CD4-positive, alpha-beta T cell treated with Interleukin-6 for 4 hours (primary cell): ENCODE measurements around the gene TBC1D14.

Experiments used
- DNase-seq: peaks from one replicate; pipeline ENCODE4 v3.0.0-alpha.2; 2020; ENCODE audit warnings: mixed read lengths

The TBC1D14 gene

GRCh38 chr4:6932475-6932874, 22.8 kb downstream of the TBC1D14 start:
- no peak for DNase-seq

- DNase-seq, result no peak
These were observed 23.3 kb downstream of the TBC1D14 start for GRCh38 chr4:6932918-6933317.

GRCh38 chr4:6933691-6934430, 24.2 kb downstream of the TBC1D14 start:
- no peak for DNase-seq

- no peak for DNase-seq
These were observed 26.3 kb downstream of the TBC1D14 start for GRCh38 chr4:6935965-6936364.

- DNase-seq, result no peak
These were observed 27.6 kb downstream of the TBC1D14 start for GRCh38 chr4:6937201-6937600.

- no peak for DNase-seq
These were observed 28.1 kb downstream of the TBC1D14 start for GRCh38 chr4:6937754-6938153.

GRCh38 chr4:6938237-6938636, 28.6 kb downstream of the TBC1D14 start:
- DNase-seq, result no peak

GRCh38 chr4:6938647-6939271, 29.1 kb downstream of the TBC1D14 start:
- no peak for DNase-seq

- no peak for DNase-seq
These were observed 30.4 kb downstream of the TBC1D14 start for GRCh38 chr4:6939761-6940743.

- no peak for DNase-seq
These were observed 31.1 kb downstream of the TBC1D14 start for GRCh38 chr4:6940744-6941137.

GRCh38 chr4:6941796-6942195, 32.2 kb downstream of the TBC1D14 start:
- DNase-seq, result no peak

GRCh38 chr4:6942238-6942800, 32.7 kb downstream of the TBC1D14 start:
- peak; percentile 64 for DNase-seq

- DNase-seq, result no peak
These were observed 33.6 kb downstream of the TBC1D14 start for GRCh38 chr4:6943012-6943884.

GRCh38 chr4:6943885-6944225, 34.2 kb downstream of the TBC1D14 start:
- DNase-seq, result no peak

- no peak for DNase-seq
These were observed 34.9 kb downstream of the TBC1D14 start for GRCh38 chr4:6944301-6945051.

GRCh38 chr4:6945052-6945409, 35.4 kb downstream of the TBC1D14 start:
- no peak for DNase-seq

- DNase-seq, result no peak
These were observed 36.9 kb downstream of the TBC1D14 start for GRCh38 chr4:6946497-6946896.

GRCh38 chr4:6948134-6948460, 38.5 kb downstream of the TBC1D14 start:
- no peak for DNase-seq

- DNase-seq, result peak; percentile 16
These were observed 42.3 kb downstream of the TBC1D14 start for GRCh38 chr4:6951880-6952381.

GRCh38 chr4:6953751-6954380, 44.2 kb downstream of the TBC1D14 start:
- DNase-seq, result no peak
